ENCODE data around the gene VRK3. TPM values are rescaled to one million over a fixed set of nuclear protein-coding genes. Genes with fewer than 3 reads are reported as not detected.
"Not testable (repeated sequence)": the region's sequence is repeated elsewhere in the genome, so short reads cannot be mapped to it uniquely, and the experiment has no call there.

VRK3 gene, protein sequence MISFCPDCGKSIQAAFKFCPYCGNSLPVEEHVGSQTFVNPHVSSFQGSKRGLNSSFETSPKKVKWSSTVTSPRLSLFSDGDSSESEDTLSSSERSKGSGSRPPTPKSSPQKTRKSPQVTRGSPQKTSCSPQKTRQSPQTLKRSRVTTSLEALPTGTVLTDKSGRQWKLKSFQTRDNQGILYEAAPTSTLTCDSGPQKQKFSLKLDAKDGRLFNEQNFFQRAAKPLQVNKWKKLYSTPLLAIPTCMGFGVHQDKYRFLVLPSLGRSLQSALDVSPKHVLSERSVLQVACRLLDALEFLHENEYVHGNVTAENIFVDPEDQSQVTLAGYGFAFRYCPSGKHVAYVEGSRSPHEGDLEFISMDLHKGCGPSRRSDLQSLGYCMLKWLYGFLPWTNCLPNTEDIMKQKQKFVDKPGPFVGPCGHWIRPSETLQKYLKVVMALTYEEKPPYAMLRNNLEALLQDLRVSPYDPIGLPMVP
- total RNA-seq (2021) (53.3 and 62.5 TPM in 2 replicates), Bru-seq, nascent RNA (percentile 71 among the genes with signal in this experiment), BruChase-seq, experiment 1, labeled RNA remaining after a 2-hour chase (percentile 68 among the genes with signal in this experiment), BruChase-seq, experiment 2, labeled RNA remaining after a 6-hour chase (percentile 66 among the genes with signal in this experiment)
- long read RNA-seq, transcript VRK3-217 (15 exons, 2,126 nt) = major isoform, 29 of 106 reads
- long read RNA-seq, transcript VRK3-207 (13 exons, 1,831 nt) = minor isoform, 6 of 106 reads
- long read RNA-seq, transcript VRK3-201 (15 exons, 1,938 nt) = minor isoform, 12 of 106 reads
- long read RNA-seq, partial matches to known transcripts = 51 of 106 reads
- long read RNA-seq, other reads (novel, unspliced or antisense) = 6 of 106 reads

DNA sequence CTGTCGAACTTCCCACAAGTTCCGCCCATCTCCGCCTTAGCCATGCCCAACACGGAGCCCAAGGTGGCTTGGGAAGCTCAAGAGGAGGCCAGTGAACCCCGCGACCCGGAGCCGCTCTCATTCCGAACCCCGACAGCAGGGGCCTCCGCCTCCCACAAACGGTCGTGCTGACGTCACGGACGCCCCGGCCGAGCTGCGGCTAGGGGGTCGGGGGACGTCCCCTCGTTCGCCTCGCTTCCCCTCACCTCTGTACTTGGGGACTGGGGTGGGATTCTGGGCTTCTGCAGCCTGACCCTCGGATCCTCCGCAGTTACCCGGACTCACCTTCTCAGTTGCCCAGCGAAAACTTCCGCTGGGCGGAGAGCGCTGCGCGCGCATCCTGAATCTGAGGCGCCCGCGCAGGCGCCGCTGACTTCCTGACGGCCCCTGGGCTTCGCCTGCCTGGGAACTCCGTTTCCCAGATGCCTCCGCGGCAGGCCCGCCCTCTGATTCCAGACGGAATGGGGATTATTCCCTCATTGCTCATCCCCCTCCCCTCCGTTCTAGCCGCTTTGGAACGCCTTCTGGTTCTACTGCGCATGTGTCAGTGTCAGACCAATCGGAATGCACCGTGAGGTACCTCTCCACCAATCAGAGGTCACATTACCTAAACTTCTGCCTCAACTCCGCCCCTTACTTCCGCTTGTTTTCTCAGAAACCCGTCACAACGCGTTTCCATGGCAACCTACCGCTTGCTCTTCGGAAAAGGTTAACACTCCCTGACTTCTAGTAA lies at the start of gene VRK3:
TSS of gene VRK3 (minus strand) at position 351 of the 772 bp plus-strand sequence. CDS start 9,210 bp downstream, outside the sequence.
- CTCF ChIA-PET = interaction anchor here (0.6 kb wide), 1 partner anchor 347 kb away, joined by 4 read pairs; no protein-coding TSS in a partner anchor
- peak within 1 kb of the TSS; percentile 86 for H2AFZ ChIP-seq
- H3K4me2 ChIP-seq = peak within 1 kb of the TSS; percentile 89
- peaks cover 27% of the 10 kb centered on the region for H3K4me1 ChIP-seq (replicated peaks; ENCODE audit: insufficient read depth)
- peak; percentile 99 for DNase-seq
- H3F3A ChIP-seq (ENCODE audit: insufficient read depth, low read depth) = no peaks in the 10 kb centered on the region; the same call in 1 of the 2 replicates
- BruUV-seq (replicated peaks) = TSS peak; percentile 85
- no peak for TF ChIP-seq EZH2 (IDR thresholded peaks at IDR 0.05; ENCODE audit: low read depth)
- TF ChIP-seq, protein P1, sequence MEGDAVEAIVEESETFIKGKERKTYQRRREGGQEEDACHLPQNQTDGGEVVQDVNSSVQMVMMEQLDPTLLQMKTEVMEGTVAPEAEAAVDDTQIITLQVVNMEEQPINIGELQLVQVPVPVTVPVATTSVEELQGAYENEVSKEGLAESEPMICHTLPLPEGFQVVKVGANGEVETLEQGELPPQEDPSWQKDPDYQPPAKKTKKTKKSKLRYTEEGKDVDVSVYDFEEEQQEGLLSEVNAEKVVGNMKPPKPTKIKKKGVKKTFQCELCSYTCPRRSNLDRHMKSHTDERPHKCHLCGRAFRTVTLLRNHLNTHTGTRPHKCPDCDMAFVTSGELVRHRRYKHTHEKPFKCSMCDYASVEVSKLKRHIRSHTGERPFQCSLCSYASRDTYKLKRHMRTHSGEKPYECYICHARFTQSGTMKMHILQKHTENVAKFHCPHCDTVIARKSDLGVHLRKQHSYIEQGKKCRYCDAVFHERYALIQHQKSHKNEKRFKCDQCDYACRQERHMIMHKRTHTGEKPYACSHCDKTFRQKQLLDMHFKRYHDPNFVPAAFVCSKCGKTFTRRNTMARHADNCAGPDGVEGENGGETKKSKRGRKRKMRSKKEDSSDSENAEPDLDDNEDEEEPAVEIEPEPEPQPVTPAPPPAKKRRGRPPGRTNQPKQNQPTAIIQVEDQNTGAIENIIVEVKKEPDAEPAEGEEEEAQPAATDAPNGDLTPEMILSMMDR (conservative IDR thresholded peaks at IDR 0.05) = no peak; the same call in 1 of the 2 replicates
- POLR2A ChIA-PET (ENCODE audit: unreplicated experiment) = interaction anchor here (0.6 kb wide), 1 partner anchor 1575 kb away, joined by 6 read pairs; no protein-coding TSS in a partner anchor
- H3K79me2 ChIP-seq (ENCODE audit: low read depth) = peaks cover 83% of the 10 kb centered on the region
- H3K9me3 ChIP-seq (ENCODE audit: insufficient read depth, low read depth) = no peaks in the 10 kb centered on the region
- peaks cover 22% of the 10 kb centered on the region for H4K20me1 ChIP-seq (ENCODE audit: insufficient read depth)
- intact Hi-C loops (cut with micrococcal nuclease; ENCODE audit: unreplicated experiment) = loop anchor here (1.0 to 5.0 kb wide), 2 partner anchors 21 to 148 kb away; partner anchors contain the start of genes AKT1S1 and TBC1D17
- H3K36me3 ChIP-seq (ENCODE audit: low read depth) = peaks cover 4% of the 10 kb centered on the region; the same call in 1 of the 2 replicates
- peak within 1 kb of the TSS; percentile 64 for H3K4me3 ChIP-seq
- peak within 1 kb of the TSS; percentile 27 for H3K27ac ChIP-seq
- H3K9me2 ChIP-seq (ENCODE audit: insufficient read depth) = no peaks in the 10 kb centered on the region
- no peaks in the 10 kb centered on the region for H3K27me3 ChIP-seq (ENCODE audit: insufficient read depth, low read depth)

DNA sequence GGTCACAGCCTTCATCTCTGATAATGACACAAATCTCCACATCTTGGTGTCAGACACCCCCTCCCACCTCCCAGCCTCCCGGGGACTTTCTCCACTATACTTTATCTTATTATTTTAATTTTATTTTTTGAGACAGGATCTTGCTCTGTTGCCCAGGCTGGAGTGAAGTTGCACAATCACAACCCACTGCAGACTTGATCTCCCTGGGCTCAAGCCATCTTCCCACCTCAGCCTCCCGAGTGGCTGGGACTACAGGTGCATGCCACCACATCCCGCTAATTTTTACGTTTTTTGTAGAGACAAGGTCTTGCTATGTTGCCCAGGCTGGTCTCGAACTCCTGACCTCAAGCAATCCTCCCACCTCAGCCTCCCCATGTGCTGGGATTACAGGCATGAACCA lies 43.2 kb upstream of the VRK3 start:
- H3K4me1 ChIP-seq (replicated peaks; ENCODE audit: insufficient read depth); H3K4me2 ChIP-seq; H4K20me1 ChIP-seq (ENCODE audit: insufficient read depth); intact Hi-C loops (cut with micrococcal nuclease; ENCODE audit: unreplicated experiment); CTCF ChIA-PET; DNase-seq; H3K9me2 ChIP-seq (ENCODE audit: insufficient read depth); H3K36me3 ChIP-seq (ENCODE audit: low read depth); H3K4me3 ChIP-seq; H3F3A ChIP-seq (ENCODE audit: insufficient read depth, low read depth); POLR2A ChIA-PET (ENCODE audit: unreplicated experiment); H3K27ac ChIP-seq; H2AFZ ChIP-seq; H3K9me3 ChIP-seq (ENCODE audit: insufficient read depth, low read depth); H3K79me2 ChIP-seq (ENCODE audit: low read depth); BruUV-seq (replicated peaks): not testable (repeated sequence)
- H3K27me3 ChIP-seq (ENCODE audit: insufficient read depth, low read depth) = peaks cover 70% of the 10 kb centered on the region

DNA sequence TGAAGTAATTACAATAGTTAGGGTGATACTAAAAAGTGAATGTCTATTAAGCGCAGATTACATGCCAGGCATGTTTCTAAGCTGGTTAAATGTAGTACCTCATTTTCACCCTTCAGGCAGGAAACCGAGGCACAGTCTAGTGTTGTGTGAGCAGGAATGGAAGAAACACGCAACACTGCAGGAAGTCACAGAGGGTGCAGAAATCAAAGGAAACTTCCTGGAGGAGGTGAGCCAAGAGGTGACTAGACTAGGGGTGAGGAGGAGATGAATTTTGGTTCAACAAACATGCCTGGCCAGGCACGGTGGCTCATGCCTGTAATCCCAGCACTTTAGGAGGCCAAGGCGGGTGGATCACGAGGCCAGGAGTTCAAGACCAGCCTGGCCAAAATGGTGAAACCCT lies 42.4 kb upstream of the VRK3 start:
- no peak for TF ChIP-seq EZH2 (IDR thresholded peaks at IDR 0.05; ENCODE audit: low read depth)
- no TSS peak for BruUV-seq (replicated peaks)
- H3K4me1 ChIP-seq (replicated peaks; ENCODE audit: insufficient read depth) = no peaks in the 10 kb centered on the region
- CTCF ChIA-PET = no interaction called here
- POLR2A ChIA-PET (ENCODE audit: unreplicated experiment) = no interaction called here
- no peaks in the 10 kb centered on the region for H4K20me1 ChIP-seq (ENCODE audit: insufficient read depth)
- no peak overlapping the region for H3K4me2 ChIP-seq
- no peaks in the 10 kb centered on the region for H3K9me2 ChIP-seq (ENCODE audit: insufficient read depth)
- no peaks in the 10 kb centered on the region for H3K36me3 ChIP-seq (ENCODE audit: low read depth)
- no peak overlapping the region for H3K27ac ChIP-seq
- intact Hi-C loops (cut with micrococcal nuclease; ENCODE audit: unreplicated experiment) = no loop called here
- H3K79me2 ChIP-seq (ENCODE audit: low read depth) = no peaks in the 10 kb centered on the region
- H2AFZ ChIP-seq = no peak overlapping the region
- no peaks in the 10 kb centered on the region for H3K9me3 ChIP-seq (ENCODE audit: insufficient read depth, low read depth)
- DNase-seq = no peak
- H3F3A ChIP-seq (ENCODE audit: insufficient read depth, low read depth) = no peaks in the 10 kb centered on the region
- H3K27me3 ChIP-seq (ENCODE audit: insufficient read depth, low read depth) = peaks cover 62% of the 10 kb centered on the region
- no peak overlapping the region for H3K4me3 ChIP-seq

All from PC-9 (cell line).